ENCODE results near the gene NTNG1.

NTNG1 gene

DNA sequence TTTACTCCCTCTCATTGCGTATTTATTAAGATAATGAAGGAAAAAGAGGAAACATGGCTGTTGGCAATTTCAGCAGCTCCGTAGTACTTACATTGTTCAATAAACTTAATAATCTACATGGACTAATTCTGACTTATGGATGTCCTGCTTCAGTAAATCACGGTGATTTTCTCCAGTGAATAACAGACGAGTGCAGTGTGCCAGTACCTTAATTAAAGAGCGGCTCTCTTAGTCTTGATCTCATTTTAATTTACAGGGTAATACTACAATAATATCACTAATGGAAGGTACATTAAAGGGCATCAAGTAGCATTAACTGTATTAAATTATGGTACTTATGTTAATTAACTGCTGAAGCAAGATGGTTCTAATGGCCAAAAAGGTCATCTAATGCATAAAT, 187.2 kb downstream of the NTNG1 start:
- Mint-ChIP-seq H3K27ac (ENCODE audit: low read depth) (no peak overlapping the region), H3K27me3 (peaks cover 32% of the 10 kb centered on the region), H3K4me3 (no peak overlapping the region), H3K36me3 (ENCODE audit: insufficient read depth) (peaks cover 2% of the 10 kb centered on the region), H3K9me3 (no peaks in the 10 kb centered on the region), H3K4me1 (no peaks in the 10 kb centered on the region)
- ATAC-seq (replicated peaks; ENCODE audit: extremely low read depth, poor library complexity, severe bottlenecking) (no peak), DNase-seq (ENCODE audit: low spot score in 2 of 2) (no peak)

DNA sequence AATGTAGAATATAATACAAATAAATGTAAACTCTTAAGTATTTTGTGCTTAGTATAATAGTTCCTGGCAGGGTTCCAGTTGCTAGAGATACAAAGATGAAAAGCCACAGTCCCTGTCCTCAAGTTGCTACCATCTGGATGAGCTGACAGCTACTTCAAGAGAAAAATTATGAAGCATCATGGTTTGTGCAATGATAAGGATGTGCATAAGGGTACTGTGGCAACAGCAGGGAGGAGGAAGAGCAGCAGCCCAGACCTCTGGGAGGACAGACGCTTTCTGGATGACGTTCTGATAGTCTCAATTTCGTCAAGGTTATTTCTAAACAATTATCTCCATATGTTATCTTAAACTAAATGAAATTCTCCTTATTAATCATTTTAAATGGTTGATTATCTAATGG, 198.9 kb downstream of the NTNG1 start:
- Mint-ChIP-seq H3K27me3 (no peaks in the 10 kb centered on the region), H3K4me3 (no peak overlapping the region), H3K36me3 (ENCODE audit: insufficient read depth) (no peaks in the 10 kb centered on the region), H3K9me3 (no peaks in the 10 kb centered on the region), H3K4me1 (no peaks in the 10 kb centered on the region), H3K27ac (ENCODE audit: low read depth) (no peak overlapping the region)
- ATAC-seq (replicated peaks; ENCODE audit: extremely low read depth, poor library complexity, severe bottlenecking) (no peak), DNase-seq (ENCODE audit: low spot score in 2 of 2) (no peak)

DNA sequence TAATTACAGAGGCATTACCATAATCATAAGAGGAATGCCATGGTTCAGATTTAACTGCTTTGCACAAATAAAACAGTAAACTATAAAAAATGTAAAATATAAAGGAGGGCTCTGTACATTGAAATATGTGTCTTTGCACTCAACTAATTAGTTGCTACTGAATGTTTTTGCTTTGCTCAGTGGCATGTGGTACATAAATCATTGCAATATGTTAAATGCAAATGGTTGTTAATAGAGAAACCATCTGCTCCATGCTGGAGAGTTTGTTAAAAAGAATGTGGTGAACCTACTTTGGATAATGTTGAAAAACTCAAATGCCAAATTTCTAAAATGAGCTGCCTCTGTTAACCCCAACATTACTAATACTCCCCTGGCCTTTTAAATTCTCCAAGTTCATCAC, 201.5 kb downstream of the NTNG1 start:
- Mint-ChIP-seq H3K9me3 (no peaks in the 10 kb centered on the region), H3K4me1 (no peaks in the 10 kb centered on the region), H3K27ac (ENCODE audit: low read depth) (no peak overlapping the region), H3K27me3 (peaks cover 6% of the 10 kb centered on the region), H3K36me3 (ENCODE audit: insufficient read depth) (no peaks in the 10 kb centered on the region), H3K4me3 (no peak overlapping the region)
- DNase-seq (ENCODE audit: low spot score in 2 of 2), result no peak
- ATAC-seq (replicated peaks; ENCODE audit: extremely low read depth, poor library complexity, severe bottlenecking), result no peak

DNA sequence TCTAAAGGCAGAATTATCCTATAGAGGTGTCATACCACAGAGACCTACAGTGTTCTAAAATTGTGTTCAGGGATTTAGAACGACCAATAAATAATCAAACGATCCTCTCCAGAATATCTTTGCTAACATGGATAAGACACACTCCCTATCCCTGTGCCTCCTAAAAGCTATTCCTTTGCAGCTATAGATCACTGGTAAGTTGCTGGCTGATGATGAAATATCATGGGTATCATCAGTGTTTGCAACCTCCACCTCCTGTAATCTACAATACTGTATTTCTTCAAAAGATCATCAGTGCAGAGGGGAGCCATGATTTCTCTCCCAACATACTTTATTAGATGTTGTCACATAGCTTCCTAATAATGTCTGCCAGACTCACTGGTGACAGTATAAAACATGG, 201.9 kb downstream of the NTNG1 start:
- DNase-seq (ENCODE audit: low spot score in 2 of 2) (no peak), ATAC-seq (replicated peaks; ENCODE audit: extremely low read depth, poor library complexity, severe bottlenecking) (no peak)
- Mint-ChIP-seq H3K27me3 (peaks cover 8% of the 10 kb centered on the region), H3K27ac (ENCODE audit: low read depth) (no peak overlapping the region), H3K9me3 (no peaks in the 10 kb centered on the region), H3K36me3 (ENCODE audit: insufficient read depth) (no peaks in the 10 kb centered on the region), H3K4me1 (no peaks in the 10 kb centered on the region), H3K4me3 (no peak overlapping the region)

DNA sequence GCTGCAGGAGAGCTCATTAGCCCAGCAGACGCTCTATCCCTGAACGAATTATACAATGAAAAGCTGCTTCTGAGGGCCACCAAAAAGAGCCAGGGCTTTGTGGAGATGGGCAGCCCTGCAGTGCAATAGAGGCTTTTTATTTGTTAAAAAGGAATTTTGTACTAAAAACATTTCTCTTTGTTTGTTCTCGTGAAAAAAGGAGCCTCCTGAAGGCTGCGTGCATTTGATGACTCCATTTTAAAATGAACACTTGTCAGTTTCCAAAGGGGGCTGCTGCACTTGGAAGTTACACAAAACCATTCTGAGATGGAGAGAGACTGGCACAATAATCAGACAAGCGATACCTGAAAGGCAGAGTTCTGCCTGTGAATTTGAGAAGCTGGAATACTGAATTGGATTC, 202.8 kb downstream of the NTNG1 start:
- Mint-ChIP-seq H3K9me3 (no peaks in the 10 kb centered on the region), H3K27me3 (peaks cover 8% of the 10 kb centered on the region), H3K36me3 (ENCODE audit: insufficient read depth) (no peaks in the 10 kb centered on the region), H3K27ac (ENCODE audit: low read depth) (no peak overlapping the region), H3K4me3 (no peak overlapping the region), H3K4me1 (no peaks in the 10 kb centered on the region)
- DNase-seq (ENCODE audit: low spot score in 2 of 2) (no peak), ATAC-seq (replicated peaks; ENCODE audit: extremely low read depth, poor library complexity, severe bottlenecking) (no peak)

DNA sequence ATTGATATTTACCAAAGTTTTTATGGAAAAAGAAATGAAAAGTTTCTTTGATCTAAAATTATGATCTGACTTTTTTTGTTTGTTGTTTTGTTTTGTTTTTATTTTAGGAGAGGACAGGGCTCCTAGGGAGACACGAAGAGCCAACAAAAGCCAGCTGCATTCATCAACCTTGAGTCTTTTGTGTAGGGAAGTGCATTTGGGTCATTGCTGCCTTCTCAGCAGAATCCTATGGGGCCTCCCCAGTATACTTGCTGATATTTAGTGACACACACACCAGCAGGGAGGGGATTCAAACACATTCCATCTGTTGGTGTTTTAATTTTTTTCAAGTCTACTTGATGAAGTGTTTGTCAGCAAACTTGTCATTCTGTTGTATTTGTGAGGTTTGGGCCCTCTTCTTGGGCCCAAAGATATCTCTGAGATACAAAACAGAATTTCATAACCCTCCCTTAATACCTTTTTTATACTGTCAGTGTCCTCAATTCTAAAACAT, 203.5 kb downstream of the NTNG1 start:
- Mint-ChIP-seq H3K27ac (ENCODE audit: low read depth) (no peak overlapping the region), H3K36me3 (ENCODE audit: insufficient read depth) (no peaks in the 10 kb centered on the region), H3K9me3 (no peaks in the 10 kb centered on the region), H3K27me3 (peaks cover 8% of the 10 kb centered on the region), H3K4me3 (no peak overlapping the region), H3K4me1 (no peaks in the 10 kb centered on the region)
- ATAC-seq (replicated peaks; ENCODE audit: extremely low read depth, poor library complexity, severe bottlenecking) (no peak), DNase-seq (ENCODE audit: low spot score in 2 of 2) (no peak)

DNA sequence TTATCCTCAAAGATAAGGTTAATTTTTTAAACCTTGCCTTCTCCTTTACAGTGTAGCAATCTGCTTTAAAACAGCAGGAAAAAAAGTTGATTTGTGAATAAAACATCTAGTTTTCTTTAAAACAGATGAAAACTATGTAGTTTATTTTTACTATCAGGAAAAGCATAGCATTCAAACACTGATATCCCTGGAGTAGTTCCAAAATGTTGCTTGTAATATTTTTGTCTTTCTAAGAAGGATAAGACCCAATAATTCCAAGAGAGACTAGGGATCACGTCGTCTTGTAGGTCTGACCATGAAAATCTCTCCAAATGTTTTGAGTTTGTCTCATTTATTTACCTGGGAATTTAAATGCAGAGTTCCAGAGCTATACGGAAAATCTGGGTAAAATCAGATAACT, 204.0 kb downstream of the NTNG1 start:
- no peak overlapping the region for H3K4me3 Mint-ChIP-seq
- no peaks in the 10 kb centered on the region for H3K36me3 Mint-ChIP-seq (ENCODE audit: insufficient read depth)
- H3K27ac Mint-ChIP-seq (ENCODE audit: low read depth), result no peak overlapping the region
- H3K9me3 Mint-ChIP-seq, result no peaks in the 10 kb centered on the region
- no peaks in the 10 kb centered on the region for H3K4me1 Mint-ChIP-seq
- ATAC-seq (replicated peaks; ENCODE audit: extremely low read depth, poor library complexity, severe bottlenecking) (no peak), DNase-seq (ENCODE audit: low spot score in 2 of 2) (no peak)
- peaks cover 8% of the 10 kb centered on the region for H3K27me3 Mint-ChIP-seq

DNA sequence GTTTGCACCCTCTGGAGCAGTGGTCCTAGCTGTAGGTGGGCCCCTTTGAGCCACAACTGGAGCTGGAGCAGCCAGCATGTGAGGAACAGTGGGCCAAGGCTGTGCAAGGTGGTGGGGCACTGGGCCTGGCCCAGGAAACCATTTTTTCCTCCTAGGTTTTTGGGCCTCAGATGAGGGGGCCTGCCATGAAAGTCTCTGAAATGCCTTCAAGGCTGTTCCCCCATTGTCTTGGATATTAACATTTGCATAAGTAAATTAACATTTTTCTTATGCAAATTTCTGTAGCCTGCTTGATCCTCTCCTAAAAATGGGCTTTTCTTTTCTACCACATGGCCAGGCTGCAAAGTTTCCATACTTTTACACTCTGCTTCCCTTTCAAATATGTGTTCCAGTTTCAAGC, 212.0 kb downstream of the NTNG1 start:
- H3K27ac Mint-ChIP-seq (ENCODE audit: low read depth), result no peak overlapping the region
- no peaks in the 10 kb centered on the region for H3K4me1 Mint-ChIP-seq
- no peak for DNase-seq (ENCODE audit: low spot score in 2 of 2)
- no peak overlapping the region for H3K4me3 Mint-ChIP-seq
- no peak for ATAC-seq (replicated peaks; ENCODE audit: extremely low read depth, poor library complexity, severe bottlenecking)
- H3K9me3 Mint-ChIP-seq, result no peaks in the 10 kb centered on the region
- peaks cover 1% of the 10 kb centered on the region for H3K36me3 Mint-ChIP-seq (ENCODE audit: insufficient read depth)
- H3K27me3 Mint-ChIP-seq, result no peaks in the 10 kb centered on the region

DNA sequence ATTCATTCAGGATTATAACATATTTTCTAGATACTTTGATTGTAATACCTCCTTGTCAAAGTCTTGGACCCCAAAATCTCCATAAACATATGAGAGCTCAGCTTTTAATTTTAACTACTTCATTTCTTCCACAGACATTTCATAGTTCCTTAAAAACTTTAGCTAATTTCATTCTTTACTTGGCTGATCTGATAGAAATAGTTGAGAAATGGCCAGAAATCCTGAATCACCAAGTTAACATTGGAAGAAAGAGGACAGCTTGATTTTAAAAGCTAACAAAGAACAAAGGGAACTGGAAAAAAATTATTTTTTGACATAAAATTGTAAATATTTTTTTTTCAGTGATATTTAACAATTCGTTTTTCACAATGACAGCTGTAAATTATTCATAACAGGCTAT, 216.5 kb downstream of the NTNG1 start:
- Mint-ChIP-seq H3K4me1 (no peaks in the 10 kb centered on the region), H3K4me3 (no peak overlapping the region)

DNA sequence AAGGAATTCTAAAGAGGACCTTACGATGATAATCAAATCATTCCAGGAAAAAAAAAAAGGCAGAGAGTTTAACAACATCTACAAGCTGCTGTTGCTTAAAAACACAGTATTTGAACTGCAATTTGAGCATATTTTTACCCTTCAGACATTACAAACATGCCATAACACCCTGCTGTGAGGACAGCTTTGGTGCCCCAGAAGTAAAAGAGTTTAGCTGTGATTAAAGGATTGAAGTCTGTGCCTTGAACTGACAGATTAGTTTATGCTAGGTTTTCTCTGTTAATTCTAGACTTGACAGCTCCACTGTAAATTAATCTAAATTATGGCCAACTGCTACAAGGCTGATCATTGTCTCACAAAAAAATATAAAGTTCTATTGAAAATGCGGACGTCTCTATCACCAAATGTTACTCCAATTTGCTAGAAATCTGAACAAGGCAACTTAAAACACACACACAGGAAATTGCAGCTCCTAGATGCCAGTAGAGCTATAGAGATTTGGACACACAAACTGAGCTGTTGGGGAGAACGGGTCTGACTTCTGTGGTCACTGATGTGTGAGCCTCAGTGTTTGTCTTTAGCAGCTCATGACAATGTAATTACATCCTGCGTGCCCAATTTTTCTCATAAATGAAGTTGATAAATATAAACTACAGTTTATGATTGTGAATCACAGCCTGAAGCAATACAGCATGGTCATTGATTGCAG, 217.9 kb downstream of the NTNG1 start:
- Mint-ChIP-seq H3K4me3 (no peak overlapping the region), H3K36me3 (ENCODE audit: insufficient read depth) (peaks cover 3% of the 10 kb centered on the region), H3K9me3 (no peaks in the 10 kb centered on the region), H3K4me1 (no peaks in the 10 kb centered on the region), H3K27me3 (no peaks in the 10 kb centered on the region), H3K27ac (ENCODE audit: low read depth) (no peak overlapping the region)
- DNase-seq (ENCODE audit: low spot score in 2 of 2), result no peak
- ATAC-seq (replicated peaks; ENCODE audit: extremely low read depth, poor library complexity, severe bottlenecking), result no peak

More for the DNA sequence above, 216.5 kb downstream of the NTNG1 start:
- H3K27me3 Mint-ChIP-seq, result no peaks in the 10 kb centered on the region
- H3K36me3 Mint-ChIP-seq (ENCODE audit: insufficient read depth), result peaks cover 3% of the 10 kb centered on the region
- H3K9me3 Mint-ChIP-seq, result no peaks in the 10 kb centered on the region
- DNase-seq (ENCODE audit: low spot score in 2 of 2) (no peak), ATAC-seq (replicated peaks; ENCODE audit: extremely low read depth, poor library complexity, severe bottlenecking) (no peak)
- H3K27ac Mint-ChIP-seq (ENCODE audit: low read depth), result no peak overlapping the region

DNA sequence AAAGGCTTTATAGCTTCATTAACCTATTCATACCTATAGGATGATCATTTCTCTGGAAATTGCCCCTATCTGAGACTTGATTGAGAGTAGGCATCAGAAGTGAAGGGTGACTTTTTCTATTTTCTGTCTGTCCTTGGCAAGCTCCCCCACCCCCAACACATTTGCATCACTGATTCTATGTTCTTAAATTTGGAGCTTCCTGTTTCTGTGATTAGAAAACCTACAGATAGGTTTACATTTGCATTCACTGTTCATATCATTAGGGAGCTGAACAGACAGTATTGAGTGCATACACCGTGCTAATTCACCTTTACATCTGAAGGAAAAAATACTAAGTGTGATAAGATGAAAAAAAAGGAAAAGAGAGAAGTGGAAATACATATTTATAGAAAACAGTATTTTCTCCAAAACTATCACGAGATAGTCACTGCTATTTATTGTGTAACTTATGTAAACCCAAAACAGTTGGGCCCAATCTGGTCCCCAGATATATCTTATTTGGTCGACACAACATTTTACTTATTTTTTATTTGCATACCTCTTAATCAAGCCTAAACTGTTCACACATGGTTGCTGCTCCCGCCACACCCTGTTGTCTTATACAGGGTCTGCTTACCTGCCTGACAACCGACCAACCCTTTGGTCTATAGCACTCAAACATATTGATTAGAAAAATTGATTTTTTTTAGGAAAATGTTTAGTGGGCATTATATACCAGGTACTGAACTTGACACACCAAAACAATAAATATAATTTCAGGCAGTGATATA, 218.8 kb downstream of the NTNG1 start:
- peaks cover 5% of the 10 kb centered on the region for H3K27me3 Mint-ChIP-seq
- no peak overlapping the region for H3K4me3 Mint-ChIP-seq
- H3K9me3 Mint-ChIP-seq, result no peaks in the 10 kb centered on the region
- H3K27ac Mint-ChIP-seq (ENCODE audit: low read depth), result no peak overlapping the region
- no peaks in the 10 kb centered on the region for H3K4me1 Mint-ChIP-seq
- peaks cover 3% of the 10 kb centered on the region for H3K36me3 Mint-ChIP-seq (ENCODE audit: insufficient read depth)
- DNase-seq (ENCODE audit: low spot score in 2 of 2) (no peak), ATAC-seq (replicated peaks; ENCODE audit: extremely low read depth, poor library complexity, severe bottlenecking) (no peak)

DNA sequence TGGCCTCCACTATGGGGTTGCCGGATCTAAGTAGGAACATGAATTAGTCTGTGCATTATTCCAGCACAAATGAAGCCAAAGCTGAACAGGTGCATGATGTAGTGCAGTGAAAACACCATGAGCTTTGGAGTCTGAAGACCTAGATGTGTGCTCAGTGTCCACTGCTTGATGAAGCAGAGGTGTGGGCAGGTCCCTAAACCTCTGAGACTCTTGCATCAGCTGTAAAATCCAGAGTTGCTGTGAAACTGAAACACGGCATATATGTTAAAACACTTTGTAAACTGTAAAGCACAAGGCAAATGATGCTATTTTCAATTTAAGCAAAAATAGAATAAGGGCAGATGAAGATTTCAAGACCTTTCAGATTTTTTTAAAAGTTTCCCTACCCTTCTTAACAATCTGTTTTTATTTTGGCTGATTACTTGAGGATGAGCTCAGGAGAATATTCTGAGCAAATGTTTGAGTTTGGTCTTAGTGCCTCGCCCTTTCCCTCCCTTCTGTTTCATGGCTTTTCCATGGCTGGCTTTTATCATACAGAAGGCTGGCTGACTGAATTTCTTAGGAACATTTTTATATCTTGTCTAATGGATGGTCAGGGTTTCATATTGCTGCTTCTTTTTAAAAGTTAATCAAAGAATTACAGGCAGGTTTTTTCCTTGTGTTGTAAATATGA, 221.8 kb downstream of the NTNG1 start:
- ATAC-seq (replicated peaks; ENCODE audit: extremely low read depth, poor library complexity, severe bottlenecking) (no peak), DNase-seq (ENCODE audit: low spot score in 2 of 2) (no peak)
- peaks cover 16% of the 10 kb centered on the region for H3K27me3 Mint-ChIP-seq
- no peaks in the 10 kb centered on the region for H3K9me3 Mint-ChIP-seq
- no peak overlapping the region for H3K4me3 Mint-ChIP-seq
- H3K4me1 Mint-ChIP-seq, result no peaks in the 10 kb centered on the region
- peaks cover 3% of the 10 kb centered on the region for H3K36me3 Mint-ChIP-seq (ENCODE audit: insufficient read depth)
- no peak overlapping the region for H3K27ac Mint-ChIP-seq (ENCODE audit: low read depth)

DNA sequence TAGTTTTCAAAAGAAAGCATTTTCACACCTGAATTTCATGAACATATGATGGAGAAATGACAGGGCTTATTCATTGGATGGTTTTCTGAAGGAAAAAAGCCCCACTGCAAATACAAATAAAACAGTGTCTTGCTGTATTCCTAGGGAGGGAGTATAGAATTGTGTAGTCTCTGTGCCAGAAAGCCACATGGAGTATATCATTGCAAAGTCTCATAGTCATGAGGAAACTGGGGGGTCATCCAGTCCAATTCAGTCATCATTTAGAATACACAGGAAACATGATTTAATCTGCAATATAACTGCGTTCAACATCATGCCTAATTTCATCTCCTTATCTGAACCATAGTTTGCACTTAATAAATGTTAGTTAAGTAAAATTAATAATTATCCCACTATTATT, 222.3 kb downstream of the NTNG1 start:
- Mint-ChIP-seq H3K4me1 (no peaks in the 10 kb centered on the region), H3K4me3 (no peak overlapping the region), H3K27ac (ENCODE audit: low read depth) (no peak overlapping the region), H3K36me3 (ENCODE audit: insufficient read depth) (peaks cover 3% of the 10 kb centered on the region), H3K9me3 (no peaks in the 10 kb centered on the region), H3K27me3 (peaks cover 16% of the 10 kb centered on the region)
- DNase-seq (ENCODE audit: low spot score in 2 of 2), result no peak
- ATAC-seq (replicated peaks; ENCODE audit: extremely low read depth, poor library complexity, severe bottlenecking), result no peak
